NK-92 (cell line): Measurements from ENCODE around the gene TPBG.
"Not testable (repeated sequence)": the region's sequence is repeated elsewhere in the genome, so short reads cannot be mapped to it uniquely, and the experiment has no call there.

ENCODE experiments used
- DNase-seq: peaks from one replicate; lab custom pipeline; 2025; ENCODE audit not compliant: unreplicated experiment; lab: John Stamatoyannopoulos, UW

Gene TPBG

DNA sequence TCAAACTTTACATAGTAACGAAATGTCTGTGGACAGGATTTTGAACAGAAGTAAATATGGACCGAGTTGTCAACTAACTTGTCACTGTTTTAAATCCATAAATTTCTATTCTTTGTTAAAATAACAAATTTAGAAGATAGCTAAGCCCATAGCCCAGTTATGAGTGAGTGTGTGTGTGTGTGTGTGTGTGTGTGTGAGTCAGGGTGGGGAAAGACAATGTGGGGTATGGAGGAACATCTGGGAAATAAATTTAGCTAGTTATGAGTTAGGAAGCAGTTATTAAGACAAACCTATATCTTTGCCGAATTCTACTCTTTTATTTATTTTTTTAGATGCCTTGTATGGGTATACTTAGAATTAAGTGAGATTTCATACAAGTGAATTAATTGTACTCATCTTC, 9.0 kb downstream of the TPBG start:
- no peak for DNase-seq

DNA sequence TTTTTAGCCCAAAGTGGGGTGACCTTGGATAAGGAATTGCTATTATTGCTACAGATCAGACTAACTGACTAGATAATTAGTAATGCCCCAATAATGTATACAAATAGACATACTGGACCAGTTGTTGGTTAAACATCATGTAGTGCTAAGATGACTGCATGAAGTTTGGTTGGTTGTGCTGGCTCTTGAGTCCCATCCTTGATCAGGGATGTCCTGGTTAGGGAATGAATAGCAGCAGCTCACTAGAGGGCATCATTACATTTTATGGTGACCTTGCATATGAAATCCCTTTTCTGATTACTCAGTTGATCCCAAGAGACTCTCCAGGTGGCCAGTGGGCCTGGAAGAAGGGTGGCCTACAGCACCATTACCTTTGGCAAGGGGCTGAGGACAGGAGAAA, 10.9 kb downstream of the TPBG start:
- no peak for DNase-seq

DNA sequence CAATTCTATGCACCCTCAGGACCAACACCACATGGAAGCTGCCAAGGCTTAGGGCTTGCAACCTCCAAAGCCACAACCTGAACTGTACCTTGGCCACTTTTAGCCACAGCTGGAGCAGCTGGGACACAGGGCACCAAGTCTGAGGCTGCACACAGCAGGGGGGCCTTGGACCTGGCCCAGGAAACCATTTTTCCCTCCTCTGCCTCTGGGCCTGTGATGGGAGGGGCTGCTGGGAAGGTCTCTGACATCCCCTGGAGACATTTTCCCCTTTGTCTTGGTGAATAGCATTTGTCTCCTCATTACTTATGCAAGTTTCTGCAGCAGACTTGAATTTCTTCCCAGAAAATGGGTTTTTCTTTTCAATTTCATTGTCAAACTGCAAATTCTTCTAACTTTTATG, 13.0 kb downstream of the TPBG start:
- no peak for DNase-seq

DNA sequence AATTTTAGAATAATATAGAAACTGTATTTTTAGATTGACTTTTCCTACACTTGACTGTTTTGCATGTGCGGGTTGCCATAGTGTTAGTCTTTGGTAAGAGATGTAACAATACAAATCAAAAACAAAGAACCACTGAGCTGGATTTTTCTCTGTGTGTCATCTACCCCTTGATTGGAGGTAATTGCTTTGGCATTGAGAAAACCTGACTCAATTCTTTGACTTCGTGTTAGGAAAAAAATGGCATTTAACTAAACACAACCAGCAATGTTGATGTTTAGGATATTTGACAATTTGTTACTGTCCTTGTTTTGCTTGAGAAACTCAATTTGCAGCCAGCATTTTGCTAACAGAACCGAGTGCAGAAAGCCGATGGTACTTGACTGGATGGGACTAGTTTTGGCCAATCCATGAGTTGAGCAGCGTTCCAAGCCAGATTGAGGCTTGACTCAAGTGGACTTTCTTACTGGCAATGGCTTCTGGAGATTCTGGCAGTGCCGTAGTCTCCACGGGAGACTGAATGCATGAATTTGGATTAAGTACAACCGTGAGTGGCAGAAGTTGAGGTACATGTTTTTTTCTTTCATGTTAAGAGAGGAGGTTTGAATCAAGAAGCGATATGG, 17.1 kb downstream of the TPBG start:
- DNase-seq = no peak

DNA sequence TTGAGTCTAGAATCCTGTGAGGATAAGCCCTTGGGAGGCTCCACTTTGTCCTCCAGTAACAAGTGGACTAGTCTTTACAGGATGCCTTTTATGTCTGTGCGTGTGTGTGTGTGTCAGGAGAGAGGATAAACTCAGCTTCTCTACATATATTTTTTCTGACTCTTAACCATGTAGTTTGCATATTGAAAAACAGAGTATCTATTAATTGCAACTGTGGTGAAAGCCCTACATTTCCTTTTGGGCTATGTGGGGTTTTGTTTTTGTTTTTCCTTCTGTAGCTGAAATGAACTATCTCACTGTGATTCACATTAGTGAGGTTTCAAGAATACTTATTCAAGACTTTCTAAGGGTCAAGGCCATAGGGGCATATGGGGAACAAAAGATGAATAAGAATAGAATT, 17.7 kb downstream of the TPBG start:
- no peak for DNase-seq

DNA sequence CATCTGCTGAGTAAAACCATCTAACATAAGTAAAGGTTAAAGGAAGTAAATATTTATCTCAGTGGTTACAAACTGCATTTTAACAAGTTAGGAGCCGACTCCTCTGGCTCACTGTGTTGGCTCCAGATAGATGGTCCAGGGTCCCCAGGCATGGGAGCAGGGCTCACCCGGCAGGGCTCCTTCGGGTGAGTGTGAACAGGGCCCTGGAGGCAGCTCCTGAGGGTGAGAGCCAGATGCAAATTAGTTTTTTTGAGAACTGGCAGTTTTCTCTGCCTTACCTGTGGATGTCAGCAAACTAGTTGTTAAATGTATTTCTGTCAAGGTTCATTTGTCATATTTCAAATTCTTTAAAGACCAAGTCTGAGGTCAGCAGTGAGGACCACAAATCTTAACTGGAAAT, 21.5 kb downstream of the TPBG start:
- DNase-seq = no peak

DNA sequence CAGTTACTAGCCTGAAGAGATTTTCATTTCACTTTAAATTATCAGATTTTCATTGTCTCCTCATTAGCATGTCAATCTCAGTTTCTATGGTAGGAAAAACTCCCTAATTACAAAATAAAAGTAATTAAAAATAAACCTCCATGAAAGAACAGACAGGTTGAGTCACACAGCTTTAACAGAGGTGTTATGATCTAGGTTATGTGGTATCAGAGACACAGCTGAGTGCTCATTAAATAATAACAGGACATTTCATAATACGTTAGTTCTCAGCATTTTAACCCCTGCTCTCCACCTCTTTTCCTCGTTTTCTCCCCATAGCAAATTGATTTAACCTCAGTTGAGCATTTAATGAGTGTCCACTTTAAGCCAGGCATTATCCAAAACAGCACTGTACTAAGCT, 21.9 kb downstream of the TPBG start:
- DNase-seq = no peak

DNA sequence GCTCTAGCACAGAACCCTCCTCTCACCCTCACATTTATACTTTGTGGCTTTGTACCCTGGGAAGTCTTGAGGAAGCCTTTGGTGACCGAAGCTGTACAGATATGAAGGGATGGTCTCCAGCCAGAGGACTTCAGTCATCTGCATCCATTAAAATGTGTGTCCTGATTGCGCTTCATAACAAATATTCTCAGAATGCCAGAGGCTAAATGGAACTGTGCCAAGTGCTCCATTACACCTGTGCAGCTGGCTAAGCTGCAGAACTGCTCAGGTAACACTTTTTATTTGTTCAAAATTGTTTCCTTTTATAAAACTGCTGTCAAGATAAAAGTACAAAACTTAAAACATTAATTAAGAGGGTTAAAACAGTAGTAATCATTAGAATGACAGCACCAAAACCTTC, 22.3 kb downstream of the TPBG start:
- no peak for DNase-seq

DNA sequence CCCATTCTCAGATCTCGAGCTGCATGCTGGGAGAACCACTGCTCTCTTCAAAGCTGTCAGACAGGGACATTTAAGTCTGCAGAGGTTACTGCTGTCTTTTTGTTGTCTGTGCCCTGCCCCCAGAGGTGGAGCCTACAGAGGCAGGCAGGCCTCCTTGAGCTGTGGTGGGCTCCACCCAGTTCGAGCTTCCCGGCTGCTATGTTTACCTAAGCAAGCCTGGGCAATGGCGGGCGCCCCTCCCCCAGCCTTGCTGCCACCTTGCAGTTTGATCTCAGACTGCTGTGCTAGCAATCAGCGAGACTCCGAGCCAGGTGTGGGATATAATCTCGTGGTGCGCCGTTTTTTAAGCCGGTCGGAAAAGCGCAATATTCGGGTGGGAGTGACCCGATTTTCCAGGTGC, 31.2 kb downstream of the TPBG start:
- DNase-seq = not testable (repeated sequence)

DNA sequence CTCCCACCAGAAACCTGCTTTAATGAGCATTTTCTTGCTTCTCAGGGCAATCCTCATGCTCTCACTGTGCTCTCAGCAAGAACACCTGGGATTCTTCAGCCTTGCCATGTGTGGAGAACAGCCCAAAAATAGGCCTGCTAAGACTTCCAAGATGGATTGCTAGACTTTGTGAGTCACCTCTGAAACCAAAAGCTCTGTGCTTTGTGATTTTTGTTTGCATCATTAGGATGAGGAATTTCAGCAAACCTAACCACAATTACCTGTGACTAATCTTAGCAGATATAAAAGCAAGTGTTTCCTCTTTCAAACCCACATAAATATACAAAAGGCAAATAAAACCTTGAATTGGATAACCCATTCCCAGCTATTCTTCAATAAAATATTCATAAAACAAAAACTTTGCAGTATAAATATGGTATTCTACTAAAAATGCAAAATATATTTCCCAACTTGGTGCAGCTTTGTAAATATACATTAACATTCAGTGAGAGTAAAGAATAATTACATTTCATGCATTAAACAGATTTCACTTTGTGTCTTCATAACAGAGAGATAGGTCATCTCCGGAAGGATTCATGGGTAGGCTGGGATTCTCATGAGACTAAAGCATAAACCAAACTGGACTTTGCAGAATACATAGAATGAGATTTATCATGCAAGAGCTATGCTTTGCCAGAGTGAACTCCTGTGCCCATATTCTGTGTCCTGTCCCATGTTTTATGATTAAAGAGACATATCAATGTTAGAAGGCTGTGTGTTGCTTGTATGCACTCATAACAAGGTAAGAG, 33.5 kb downstream of the TPBG start:
- DNase-seq = no peak

DNA sequence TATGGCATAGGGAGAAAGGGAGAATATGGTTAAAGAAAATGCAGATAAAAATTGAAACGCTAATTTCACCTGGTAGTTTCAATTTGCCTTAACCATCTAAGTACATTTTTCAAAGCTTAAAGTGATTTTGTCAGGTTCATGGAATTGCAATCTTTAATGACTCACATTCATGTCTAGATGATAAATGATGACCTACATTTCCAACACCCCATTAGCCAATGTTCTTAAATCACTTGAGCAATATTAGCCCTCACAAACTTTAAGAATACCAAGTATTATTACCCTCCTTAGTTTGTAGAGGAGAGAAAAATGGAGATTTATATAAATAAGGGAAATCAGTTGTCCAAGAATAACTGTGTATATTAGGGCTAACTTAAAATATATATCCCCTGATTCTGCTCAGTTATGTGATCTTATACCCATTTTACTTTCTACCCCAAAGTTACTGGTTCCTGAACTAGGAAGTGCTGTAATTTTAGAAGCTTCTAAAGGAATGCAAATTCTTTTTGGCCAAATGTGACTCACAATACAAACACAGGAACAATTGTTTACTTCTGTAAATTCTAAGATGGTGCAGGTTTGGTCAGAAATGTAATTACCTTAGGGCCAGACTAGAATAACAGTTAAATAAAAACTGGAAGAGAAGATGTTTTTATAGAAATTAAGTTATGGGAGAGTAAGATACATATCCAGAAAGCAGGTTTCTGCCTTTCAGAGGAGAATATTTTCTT, 34.5 kb downstream of the TPBG start:
- no peak for DNase-seq

DNA sequence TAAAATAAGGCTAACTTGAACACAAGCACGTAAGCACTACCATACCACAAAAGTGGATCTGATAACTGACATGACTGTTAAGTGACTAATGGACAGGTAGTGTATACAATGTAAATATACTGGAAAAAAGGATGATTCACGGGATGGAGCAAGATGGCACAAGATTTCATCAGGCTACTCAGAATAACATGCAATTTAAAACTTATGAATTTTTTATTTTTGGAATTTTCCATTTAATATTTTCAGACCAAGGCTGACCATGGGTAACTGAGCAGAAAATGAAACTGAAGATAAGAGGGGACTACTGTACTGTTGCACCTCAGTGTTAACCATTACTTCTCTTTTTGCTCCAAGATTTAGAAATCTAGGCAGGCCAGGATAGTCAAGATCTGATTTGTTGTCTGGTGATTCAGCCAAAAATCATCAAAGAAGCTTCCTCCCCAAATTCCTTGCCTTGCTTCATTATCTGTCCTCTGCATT, 45.4 kb downstream of the TPBG start:
- DNase-seq = no peak

DNA sequence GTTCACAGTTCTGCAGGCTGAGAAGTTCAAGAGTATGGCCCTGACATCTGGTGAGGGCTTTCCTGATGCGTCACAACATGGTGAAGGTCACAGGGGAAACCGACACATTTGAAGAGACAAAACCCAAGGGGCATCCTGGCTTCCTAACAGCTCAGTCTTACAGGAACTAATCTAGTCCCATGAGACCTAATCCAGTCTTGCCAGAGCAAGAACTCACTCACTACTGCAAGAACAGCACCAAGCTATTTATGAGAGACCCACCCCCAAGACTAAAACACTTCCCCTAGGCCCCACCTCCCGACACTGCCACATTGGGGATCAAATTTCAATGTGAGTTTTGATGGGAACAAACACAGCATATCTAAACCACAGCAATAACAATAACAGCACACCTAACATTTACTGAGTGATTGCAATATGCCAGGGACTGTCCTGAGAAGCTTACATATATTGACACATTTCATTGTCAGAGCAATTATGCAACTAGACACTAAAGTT, 46.6 kb downstream of the TPBG start:
- no peak for DNase-seq

DNA sequence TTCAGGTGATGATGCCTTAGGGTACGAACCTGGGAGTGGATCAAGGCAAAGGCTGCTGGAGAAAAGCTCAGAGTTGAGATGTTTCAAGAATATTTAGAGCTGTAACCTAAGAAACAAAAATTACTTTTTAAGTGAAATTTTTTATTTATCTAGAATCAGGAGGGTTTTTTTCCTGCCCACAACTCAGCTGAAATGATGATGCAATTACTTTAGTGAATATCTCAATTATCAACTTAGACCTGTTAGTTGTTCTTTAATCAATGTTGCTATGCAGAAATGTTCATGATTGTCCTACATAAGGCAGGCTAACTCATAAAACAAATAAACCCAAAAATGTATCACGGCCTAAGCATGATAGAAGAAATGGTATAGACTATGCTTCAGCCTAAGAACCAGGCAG, 50.3 kb downstream of the TPBG start:
- DNase-seq = no peak

DNA sequence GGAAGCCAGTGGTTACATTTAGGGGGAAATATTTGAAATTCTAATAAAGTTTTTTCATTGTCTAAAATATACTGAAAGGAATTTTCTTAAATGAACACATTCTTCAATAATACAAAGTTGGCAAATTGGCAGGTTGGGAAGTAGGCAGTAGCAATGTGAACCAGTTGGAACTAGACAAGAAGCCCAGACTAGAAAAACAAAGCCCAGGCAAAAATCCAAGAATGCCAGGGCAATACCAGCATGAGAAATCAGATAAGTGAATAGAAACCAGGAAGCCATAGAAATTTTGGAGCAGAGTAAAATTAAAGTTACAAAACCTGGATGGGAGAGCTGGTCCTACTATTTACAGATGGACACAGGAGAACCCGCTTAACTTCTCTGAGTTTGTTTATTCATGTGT, 52.2 kb downstream of the TPBG start:
- DNase-seq = no peak

DNA sequence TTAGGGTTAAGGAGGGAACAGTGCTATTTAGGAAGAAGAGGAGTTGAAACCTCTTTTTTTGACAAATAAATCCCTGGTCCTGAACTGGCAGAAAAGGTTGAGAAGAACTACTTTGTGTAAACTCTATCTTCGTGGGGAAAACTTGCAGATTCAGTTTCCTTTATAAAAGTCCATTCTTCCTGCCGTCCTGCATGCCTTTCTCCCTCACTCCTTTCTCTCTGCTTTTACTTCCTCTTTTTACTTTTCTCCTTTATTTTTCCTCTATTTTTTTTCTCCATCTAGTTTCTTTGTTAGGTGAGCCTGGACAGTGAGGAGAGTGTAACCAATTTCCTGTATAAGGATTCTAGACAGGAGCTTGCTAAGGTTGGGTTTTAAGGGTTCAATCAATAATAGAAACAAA, 52.7 kb downstream of the TPBG start:
- DNase-seq = no peak
